GM19372 (cell line): ENCODE data around the gene WDR43.

ENCODE experiments used
- ATAC-seq: cut with Tn5 transposase; IDR thresholded peaks from one replicate; pipeline ENCODE4 v1.9.1; 2021; ENCODE audit warnings: mild to moderate bottlenecking, low read depth, moderate library complexity; ENCODE audit not compliant: unreplicated experiment

Gene WDR43

DNA sequence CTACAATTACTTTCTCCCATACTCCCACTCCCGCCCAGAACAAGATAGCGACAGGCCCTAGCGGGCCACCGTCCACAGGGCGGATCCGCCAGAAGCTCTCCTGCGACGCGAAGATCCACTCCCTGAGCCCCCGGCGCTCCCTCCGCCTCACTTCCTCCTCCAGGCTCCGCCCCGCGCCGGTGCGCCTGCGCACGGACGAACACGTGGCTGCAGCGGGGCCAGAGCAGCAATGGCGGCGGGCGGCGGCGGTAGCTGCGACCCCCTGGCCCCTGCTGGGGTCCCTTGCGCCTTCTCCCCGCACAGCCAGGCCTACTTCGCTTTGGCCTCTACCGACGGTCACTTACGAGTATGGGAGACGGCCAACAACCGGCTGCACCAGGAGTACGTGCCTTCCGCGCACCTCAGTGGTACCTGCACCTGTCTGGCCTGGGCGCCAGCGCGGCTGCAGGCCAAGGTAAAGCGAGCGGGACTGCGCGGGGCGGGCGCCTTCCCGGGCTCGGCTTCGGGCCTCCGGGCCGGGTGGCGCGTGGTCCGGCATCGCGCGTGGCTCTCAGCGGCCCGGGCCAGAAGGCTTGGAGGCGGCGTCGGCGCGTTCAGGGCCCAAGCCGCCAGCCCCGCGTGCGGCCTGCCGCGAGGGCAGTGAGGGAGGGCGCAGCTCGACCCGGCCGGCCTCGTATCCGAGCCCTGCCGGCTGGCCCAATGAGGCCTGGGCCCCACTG lies at the start of gene WDR43:
Gene WDR43, plus strand, starts transcription at position 198 of the 719 bp plus-strand sequence. Its CDS starts 32 bp downstream, at position 230.
- peak; percentile 90 for ATAC-seq

DNA sequence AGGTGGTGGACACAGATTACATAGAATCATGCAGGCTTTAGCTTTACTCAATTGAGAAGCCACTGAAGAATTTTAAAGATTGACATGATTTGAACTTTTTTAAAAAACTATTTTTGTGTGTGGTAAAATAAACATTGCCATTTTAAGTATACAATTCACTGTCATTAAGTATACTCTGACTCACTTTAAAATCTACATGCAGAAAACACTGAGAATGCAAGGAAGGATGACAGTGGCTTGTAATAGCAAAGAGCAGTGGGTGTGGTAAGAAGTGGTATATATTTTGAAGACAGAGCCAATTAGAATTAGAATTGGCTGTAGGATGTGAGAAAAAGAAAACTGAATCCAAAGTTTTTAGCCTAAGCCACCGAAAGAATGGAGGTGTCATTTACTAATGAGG lies 39.3 kb upstream of the WDR43 start:
- no peak for ATAC-seq

DNA sequence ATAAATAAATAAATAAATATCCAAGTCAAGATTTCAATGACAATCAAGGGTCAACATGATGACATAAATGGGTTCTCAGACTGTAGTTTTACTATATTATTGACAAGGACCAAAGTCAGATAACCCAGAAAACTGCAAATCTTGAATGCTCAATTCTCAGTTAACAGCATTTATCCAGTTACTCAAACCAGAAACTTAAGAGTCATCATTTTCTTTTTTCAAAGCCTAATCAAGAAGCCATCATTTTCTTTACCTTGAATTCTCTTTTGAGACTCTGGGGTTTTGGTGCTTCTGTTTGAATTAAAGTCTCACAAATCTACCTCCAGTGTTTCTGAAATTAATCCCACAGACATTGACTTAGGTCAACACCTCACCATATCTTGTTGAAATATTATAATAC lies 38.5 kb upstream of the WDR43 start:
- ATAC-seq, result no peak

DNA sequence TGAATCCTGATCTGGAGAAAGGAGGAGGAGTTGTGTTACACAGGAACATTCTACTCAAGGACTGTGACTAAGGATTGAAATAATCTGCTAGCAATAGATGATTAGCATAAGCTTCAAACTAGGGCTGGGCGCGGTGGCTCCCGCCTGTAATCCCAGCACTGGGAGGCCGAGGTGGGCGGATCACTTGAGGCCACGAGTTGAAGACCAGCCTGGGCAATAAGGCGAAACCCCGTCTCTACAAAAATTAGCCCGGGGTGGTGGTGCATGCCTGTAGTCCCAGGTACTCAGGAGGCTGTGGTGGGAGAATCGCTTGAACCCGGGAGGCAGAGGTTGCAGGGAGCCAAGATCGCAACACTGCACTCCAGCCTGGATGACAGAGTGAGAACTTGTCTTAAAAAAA lies 25.9 kb upstream of the WDR43 start:
- ATAC-seq, result no peak

DNA sequence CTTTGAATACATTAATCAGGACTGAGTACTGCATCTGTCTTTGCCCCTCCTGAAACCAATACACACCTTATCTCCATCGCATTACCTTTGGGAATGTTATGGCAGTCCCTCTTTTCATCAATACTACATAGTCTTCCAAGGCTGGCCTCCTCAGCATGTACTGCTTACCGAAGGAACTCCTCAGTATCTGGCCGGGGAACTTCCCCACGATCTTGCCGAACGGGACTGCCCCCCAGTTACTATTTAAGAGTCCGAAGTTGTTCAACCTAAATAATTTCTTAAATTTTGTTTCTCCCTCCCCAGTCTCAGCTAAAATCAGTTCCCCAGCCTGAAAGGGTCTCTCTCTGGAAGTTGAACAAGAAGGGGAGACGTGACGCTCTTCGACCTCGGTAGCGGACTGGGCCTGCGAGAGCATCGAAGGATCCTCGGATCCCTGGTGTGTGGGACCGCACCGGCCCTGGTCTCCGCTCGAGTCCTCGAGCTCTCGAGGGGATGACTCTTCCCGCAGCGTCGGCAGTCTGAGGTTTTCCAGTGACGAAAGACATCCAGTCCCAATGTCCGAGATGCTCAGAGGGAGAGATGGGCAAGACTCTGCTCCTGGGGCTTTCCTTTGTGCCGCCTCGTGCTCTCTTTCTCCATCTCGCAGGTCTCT lies 24.8 kb upstream of the WDR43 start:
- peak; percentile 15 for ATAC-seq

DNA sequence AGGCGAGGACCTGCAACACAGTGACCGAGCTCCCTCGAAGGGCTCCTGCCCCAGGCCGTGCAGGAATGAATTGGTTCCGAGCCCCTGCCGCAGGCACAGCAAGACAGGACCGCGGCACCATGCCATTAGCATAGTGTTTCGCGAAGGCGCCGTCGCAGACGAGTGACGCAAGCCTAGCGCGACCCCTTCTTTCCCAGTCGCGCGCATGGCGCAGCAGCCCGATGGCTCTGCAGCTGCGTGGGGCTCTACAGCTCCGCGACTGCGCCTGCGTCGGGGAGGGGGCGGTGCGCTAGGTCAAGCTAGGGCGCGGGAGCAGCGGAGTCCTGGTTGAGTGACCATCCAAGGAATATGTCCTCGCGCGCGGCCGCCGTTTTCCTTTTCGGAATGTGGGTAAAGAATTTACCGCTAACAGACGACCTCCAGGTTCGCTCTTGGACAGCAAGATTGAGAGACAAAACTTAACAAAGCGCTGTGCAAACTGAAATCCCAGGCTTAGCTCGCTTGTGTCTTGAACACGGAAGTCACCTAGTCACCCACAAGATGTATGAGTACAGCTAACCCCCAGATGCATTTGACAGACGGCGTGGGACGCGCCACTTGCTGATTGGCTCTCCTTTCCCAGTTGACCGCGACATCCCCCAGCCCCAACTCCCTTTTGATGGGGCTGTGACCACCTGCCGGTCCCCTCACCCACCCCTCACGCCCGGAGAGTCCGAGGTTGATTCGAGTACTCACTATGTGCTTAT lies 24.1 kb upstream of the WDR43 start, which contains the start of gene TRMT61B:
Gene TRMT61B, minus strand, starts transcription at position 164 of the 746 bp plus-strand sequence. Its CDS starts 32 bp downstream, at position 132.
- ATAC-seq, result peak; percentile 93

GRCh38 chr2:28871620-28872019 lies 22.8 kb upstream of the WDR43 start:
- ATAC-seq, result no peak

GRCh38 chr2:28880193-28880592 lies 14.3 kb upstream of the WDR43 start:
- no peak for ATAC-seq

- ATAC-seq, result no peak
These were observed 979 bp upstream of the WDR43 start for GRCh38 chr2:28893488-28893887.

GRCh38 chr2:28895189-28895893 lies 874 bp downstream of the WDR43 start:
- ATAC-seq, result peak; percentile 7

- no peak for ATAC-seq
These were observed 2.4 kb downstream of the WDR43 start for GRCh38 chr2:28896906-28897305.

DNA sequence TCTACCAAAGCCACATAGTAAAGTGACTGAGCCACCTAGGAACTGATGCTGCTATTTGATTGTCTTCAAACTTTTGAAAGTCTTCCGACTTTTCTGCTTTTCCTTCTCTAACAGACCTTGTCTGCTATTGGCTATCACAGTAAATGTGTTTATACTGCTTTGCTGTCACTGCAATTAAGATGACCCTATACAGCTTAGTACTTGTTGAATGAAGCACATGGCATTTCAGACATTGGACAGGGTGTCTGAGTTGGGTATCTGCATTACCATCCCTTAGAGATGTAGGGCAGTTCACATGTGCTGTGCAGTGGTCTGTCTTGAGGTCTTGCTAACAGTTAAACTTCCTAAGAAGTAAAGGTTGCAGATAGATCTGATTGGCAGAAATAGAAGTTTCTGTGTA lies 3.6 kb downstream of the WDR43 start:
- ATAC-seq, result no peak

- ATAC-seq, result no peak
These were observed 6.7 kb downstream of the WDR43 start for GRCh38 chr2:28901202-28901601.

- no peak for ATAC-seq
These were observed 7.4 kb downstream of the WDR43 start for GRCh38 chr2:28901841-28902240.

GRCh38 chr2:28902584-28902983 lies 8.1 kb downstream of the WDR43 start:
- no peak for ATAC-seq

DNA sequence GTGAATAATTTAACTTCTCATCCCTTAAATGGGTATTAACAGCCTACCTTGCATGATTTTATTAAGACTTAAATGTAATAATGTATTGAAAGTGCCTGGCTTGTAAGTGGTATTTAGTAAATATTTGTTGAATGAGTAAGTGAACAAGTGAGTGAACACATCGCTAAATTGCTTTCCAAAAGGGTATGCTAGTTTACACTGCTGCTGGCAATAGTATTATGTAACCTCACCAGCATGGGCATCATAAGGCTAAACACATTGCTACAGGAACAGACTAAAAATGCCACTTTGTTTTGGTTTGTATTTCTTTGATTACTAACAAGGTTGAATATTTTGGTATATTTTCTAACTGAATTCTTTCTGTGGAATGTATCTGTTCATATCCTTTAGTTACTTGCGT lies 9.8 kb downstream of the WDR43 start:
- no peak for ATAC-seq

- ATAC-seq, result no peak
These were observed 10.5 kb downstream of the WDR43 start for GRCh38 chr2:28904802-28905457.

GRCh38 chr2:28905533-28905932 lies 11.1 kb downstream of the WDR43 start:
- ATAC-seq, result no peak

GRCh38 chr2:28906376-28906775 lies 11.9 kb downstream of the WDR43 start:
- no peak for ATAC-seq

DNA sequence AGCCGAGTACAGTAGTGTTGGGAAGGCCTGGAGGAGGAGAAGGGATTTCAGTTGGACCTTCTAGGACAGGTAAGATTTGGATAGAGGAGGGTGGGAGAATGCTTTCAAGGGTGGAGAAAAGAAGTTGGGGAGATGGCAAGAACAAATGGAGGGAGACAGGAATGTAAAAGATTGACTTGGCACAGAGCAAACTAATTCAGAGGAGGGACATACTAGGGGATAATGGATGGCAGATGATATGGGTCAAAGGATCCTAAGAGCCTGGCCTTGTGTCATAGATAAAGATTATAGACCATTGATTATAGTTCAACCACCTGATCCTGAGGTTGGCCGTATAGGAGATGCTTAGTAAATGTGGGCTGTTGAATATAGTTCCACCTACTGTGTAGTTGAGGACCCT lies 12.4 kb downstream of the WDR43 start:
- no peak for ATAC-seq
